Adipocyte (in vitro differentiated cells): Measurements from ENCODE around the gene NODAL.
A peak's percentile ranks its signal among the peaks of the same experiment; 100 is the strongest.
"Not testable (repeated sequence)": the region's sequence is repeated elsewhere in the genome, so short reads cannot be mapped to it uniquely, and the experiment has no call there.

Source experiments
- DNase-seq: peaks from one replicate; pipeline ENCODE4 v3.0.0-alpha.2; 2015; ENCODE audit warnings: low read depth
- H3K27me3 ChIP-seq: replicated peaks from 2 replicates; pipeline ENCODE4 v1.7.0; 2013; ENCODE audit warnings: mild to moderate bottlenecking, low read length, moderate library complexity; ENCODE audit not compliant: control insufficient read depth, insufficient read depth
- H3K36me3 ChIP-seq: 2 replicates; pipeline ENCODE4 v1.7.0; 2013; ENCODE audit warnings: low read length, mild to moderate bottlenecking, moderate library complexity; ENCODE audit not compliant: control insufficient read depth, insufficient read depth, severe bottlenecking
- H3K4me1 ChIP-seq: 2 replicates; pipeline ENCODE4 v1.7.0; 2013; ENCODE audit warnings: mild to moderate bottlenecking, low read length, moderate library complexity; ENCODE audit not compliant: control insufficient read depth, insufficient read depth
- H3K4me3 ChIP-seq: 2 replicates; pipeline ENCODE4 v1.7.0; 2013; ENCODE audit warnings: mild to moderate bottlenecking, low read length, moderate library complexity
- H3K9ac ChIP-seq: 2 replicates; pipeline ENCODE4 v1.7.0; 2013; ENCODE audit warnings: mild to moderate bottlenecking, low read length, moderate library complexity
- H3K9me3 ChIP-seq: 2 replicates; pipeline ENCODE4 v1.7.0; 2013; ENCODE audit warnings: mild to moderate bottlenecking, low read length, moderate library complexity; ENCODE audit not compliant: control insufficient read depth

NODAL gene

GRCh38 chr10:70441161-70441894 is at the start of gene NODAL:
TSS of gene NODAL (minus strand) at chr10:70441681. CDS start at chr10:70441667, 14 bp downstream.
- Histone ChIP-seq H3K4me1 (peaks cover 24% of the 10 kb centered on the region), H3K36me3 (no peaks in the 10 kb centered on the region), H3K9me3 (no peaks in the 10 kb centered on the region), H3K4me3 (peak within 1 kb of the TSS; percentile 50), H3K9ac (no peak within 1 kb of the TSS), H3K27me3 (peaks cover 40% of the 10 kb centered on the region)
- peak; percentile 14 for DNase-seq

GRCh38 chr10:70490142-70490541 is 48.7 kb upstream of the NODAL start:
- peaks cover 39% of the 10 kb centered on the region for H3K27me3 ChIP-seq
- H3K9ac ChIP-seq, result no peak overlapping the region
- no peaks in the 10 kb centered on the region for H3K9me3 ChIP-seq
- DNase-seq, result no peak
- H3K4me1 ChIP-seq, result peaks cover 5% of the 10 kb centered on the region
- no peak overlapping the region for H3K4me3 ChIP-seq
- no peaks in the 10 kb centered on the region for H3K36me3 ChIP-seq

GRCh38 chr10:70487824-70488223 is 46.3 kb upstream of the NODAL start:
- Histone ChIP-seq H3K36me3 (no peaks in the 10 kb centered on the region), H3K9me3 (no peaks in the 10 kb centered on the region), H3K27me3 (peaks cover 27% of the 10 kb centered on the region), H3K4me1 (peaks cover 5% of the 10 kb centered on the region), H3K9ac (no peak overlapping the region), H3K4me3 (no peak overlapping the region)
- DNase-seq, result no peak

GRCh38 chr10:70483872-70484271 is 42.4 kb upstream of the NODAL start:
- H3K36me3 ChIP-seq, H3K4me3 ChIP-seq, H3K9me3 ChIP-seq, H3K9ac ChIP-seq, DNase-seq: not testable (repeated sequence)
- Histone ChIP-seq H3K4me1 (peaks cover 10% of the 10 kb centered on the region), H3K27me3 (peaks cover 40% of the 10 kb centered on the region)

GRCh38 chr10:70482982-70483760 is 41.7 kb upstream of the NODAL start:
- Histone ChIP-seq H3K36me3 (no peaks in the 10 kb centered on the region), H3K27me3 (peaks cover 40% of the 10 kb centered on the region), H3K4me3 (no peak overlapping the region), H3K9ac (no peak overlapping the region), H3K4me1 (peaks cover 10% of the 10 kb centered on the region), H3K9me3 (no peaks in the 10 kb centered on the region)
- no peak for DNase-seq

- peaks cover 10% of the 10 kb centered on the region for H3K4me1 ChIP-seq
- no peak for DNase-seq
- no peak overlapping the region for H3K9ac ChIP-seq
- no peaks in the 10 kb centered on the region for H3K36me3 ChIP-seq
- H3K4me3 ChIP-seq, result no peak overlapping the region
- H3K27me3 ChIP-seq, result peaks cover 51% of the 10 kb centered on the region
- H3K9me3 ChIP-seq, result no peaks in the 10 kb centered on the region
Observed at GRCh38 chr10:70481831-70482530, 40.5 kb upstream of the NODAL start.

- H3K4me1 ChIP-seq, result peaks cover 10% of the 10 kb centered on the region
- H3K9ac ChIP-seq, result no peak overlapping the region
- no peaks in the 10 kb centered on the region for H3K9me3 ChIP-seq
- no peaks in the 10 kb centered on the region for H3K36me3 ChIP-seq
- no peak overlapping the region for H3K4me3 ChIP-seq
- peaks cover 57% of the 10 kb centered on the region for H3K27me3 ChIP-seq
- DNase-seq, result no peak
Observed at GRCh38 chr10:70481105-70481504, 39.6 kb upstream of the NODAL start.

- Histone ChIP-seq H3K9me3 (no peaks in the 10 kb centered on the region), H3K4me3 (no peak overlapping the region), H3K36me3 (no peaks in the 10 kb centered on the region), H3K4me1 (peaks cover 10% of the 10 kb centered on the region), H3K9ac (no peak overlapping the region), H3K27me3 (peaks cover 64% of the 10 kb centered on the region)
- no peak for DNase-seq
Observed at GRCh38 chr10:70480239-70480861, 38.9 kb upstream of the NODAL start.

GRCh38 chr10:70479626-70480238 is 38.3 kb upstream of the NODAL start:
- no peak overlapping the region for H3K9ac ChIP-seq
- H3K27me3 ChIP-seq, result peaks cover 71% of the 10 kb centered on the region
- no peak for DNase-seq
- H3K9me3 ChIP-seq, result no peaks in the 10 kb centered on the region
- H3K4me1 ChIP-seq, result peaks cover 10% of the 10 kb centered on the region
- H3K36me3 ChIP-seq, result no peaks in the 10 kb centered on the region
- H3K4me3 ChIP-seq, result no peak overlapping the region

GRCh38 chr10:70479165-70479581 is 37.7 kb upstream of the NODAL start:
- H3K9me3 ChIP-seq, result no peaks in the 10 kb centered on the region

More at GRCh38 chr10:70479165-70479581, 37.7 kb upstream of the NODAL start:
- H3K36me3 ChIP-seq, result no peaks in the 10 kb centered on the region
- DNase-seq, result no peak
- H3K4me3 ChIP-seq, result no peak overlapping the region
- peaks cover 76% of the 10 kb centered on the region for H3K27me3 ChIP-seq
- peaks cover 10% of the 10 kb centered on the region for H3K4me1 ChIP-seq
- H3K9ac ChIP-seq, result no peak overlapping the region
